IMR-90 (cell line): ENCODE data around the gene SPRR3. TPM values are rescaled to one million over a fixed set of nuclear protein-coding genes. Genes with fewer than 3 reads are reported as not detected.

Experiments used
- ATAC-seq: fragments of 200-7000 bp; cut with Tn5 transposase; 2 replicates; pipeline ENCODE4 v1.9.1; 2020; ENCODE audit warnings: low read depth, mild to moderate bottlenecking, moderate library complexity
- BruUV-seq: library from RNA; stranded (reverse); fragments of 400-500 nt; replicated peaks from 2 replicates; lab custom pipeline; 2021; lab: Mats Ljungman, UMichigan
- CTCF ChIA-PET: fragments of 300-600 bp; formaldehyde crosslinking; extraction: SDS; loops from one replicate; lab custom pipeline; 2021; ENCODE audit warnings: antibody characterized with exemption; lab: Yijun Ruan, JAX
- POLR2A ChIA-PET: fragments of 300-600 bp; sonication (Branson Sonifier 250); formaldehyde crosslinking; loops from one replicate; lab custom pipeline; 2022; ENCODE audit warnings: antibody characterized with exemption; ENCODE audit not compliant: unreplicated experiment; lab: Charles Lee
- DNase-seq: peaks from one replicate; pipeline ENCODE4 v3.0.0; 2013
- H2AFZ ChIP-seq: replicated peaks from 2 replicates; pipeline ENCODE3; 2013; ENCODE audit warnings: low read length, mild to moderate bottlenecking; ENCODE audit not compliant: poor library complexity
- H2AK5ac ChIP-seq: 2 replicates; pipeline ENCODE4 v1.6.1; 2013; ENCODE audit warnings: low read depth, low read length, inconsistent platforms
- H2AK9ac ChIP-seq: replicated peaks from 2 replicates; pipeline ENCODE3; 2013; ENCODE audit warnings: mild to moderate bottlenecking, low read depth, low read length, moderate library complexity; ENCODE audit not compliant: poor library complexity
- H2BK120ac ChIP-seq: 2 replicates; pipeline ENCODE4 v1.6.1; 2013; ENCODE audit warnings: low read depth, low read length, inconsistent platforms
- H2BK15ac ChIP-seq: 3 replicates; pipeline ENCODE4 v1.6.1; 2013; ENCODE audit warnings: low read depth, low read length, inconsistent platforms
- H2BK20ac ChIP-seq: 2 replicates; pipeline ENCODE4 v1.6.1; 2013; ENCODE audit warnings: low read depth, mild to moderate bottlenecking, inconsistent platforms, low read length, moderate library complexity
- H2BK5ac ChIP-seq: 2 replicates; pipeline ENCODE4 v1.6.1; 2013; ENCODE audit warnings: mild to moderate bottlenecking, low read depth, low read length, inconsistent platforms; ENCODE audit not compliant: poor library complexity, severe bottlenecking
- H3K14ac ChIP-seq: replicated peaks from 2 replicates; pipeline ENCODE4 v1.6.1; 2013; ENCODE audit warnings: low read depth, low read length, inconsistent platforms
- H3K18ac ChIP-seq: 2 replicates; pipeline ENCODE4 v1.6.1; 2013; ENCODE audit warnings: low read depth, low read length, control low read depth
- H3K23ac ChIP-seq: 2 replicates; pipeline ENCODE4 v1.6.1; 2013; ENCODE audit warnings: low read depth, low read length, inconsistent platforms
- H3K27ac ChIP-seq: 2 replicates; pipeline ENCODE4 v1.5.1; 2013; ENCODE audit warnings: mild to moderate bottlenecking, control low read depth, low read length; ENCODE audit not compliant: insufficient read depth
- H3K27me3 ChIP-seq: 2 replicates; pipeline ENCODE4 v1.6.1; 2013; ENCODE audit warnings: low read length; ENCODE audit not compliant: control insufficient read depth, insufficient read depth
- H3K36me3 ChIP-seq: 2 replicates; pipeline ENCODE4 v1.6.1; 2013; ENCODE audit warnings: low read length, mixed read lengths; ENCODE audit not compliant: control insufficient read depth, insufficient read depth
- H3K4ac ChIP-seq: 2 replicates; pipeline ENCODE4 v1.6.1; 2013; ENCODE audit warnings: low read depth, low read length, inconsistent platforms
- H3K4me1 ChIP-seq: 2 replicates; pipeline ENCODE4 v1.6.1; 2013; ENCODE audit warnings: low read length, mixed read lengths; ENCODE audit not compliant: control insufficient read depth, insufficient read depth
- H3K4me2 ChIP-seq: 2 replicates; pipeline ENCODE4 v1.6.1; 2013; ENCODE audit warnings: low read depth, mild to moderate bottlenecking, control low read depth, low read length, moderate library complexity
- H3K4me3 ChIP-seq: 2 replicates; pipeline ENCODE4 v1.5.1; 2013; ENCODE audit warnings: low read depth, mild to moderate bottlenecking, control low read depth, low read length, moderate library complexity; ENCODE audit not compliant: insufficient read depth
- H3K56ac ChIP-seq: 2 replicates; pipeline ENCODE4 v1.6.1; 2013; ENCODE audit warnings: low read length, inconsistent platforms; ENCODE audit not compliant: insufficient read depth; ENCODE audit errors: extremely low read depth
- H3K79me1 ChIP-seq, 2 experiments: 2 replicates each; pipeline ENCODE4 v1.6.1; 2013; ENCODE audit warnings: low read length in 2 of 2, inconsistent platforms in 1 of 2, low read depth in 1 of 2
- H3K9ac ChIP-seq: 2 replicates; pipeline ENCODE4 v1.6.1; 2013; ENCODE audit warnings: low read depth, low read length, control low read depth
- H3K9me1 ChIP-seq: 2 replicates; pipeline ENCODE4 v1.6.1; 2013; ENCODE audit warnings: low read length, inconsistent platforms; ENCODE audit not compliant: insufficient read depth
- H3K9me3 ChIP-seq: 2 replicates; pipeline ENCODE4 v1.6.1; 2013; ENCODE audit warnings: low read length; ENCODE audit not compliant: control insufficient read depth, insufficient read depth
- H4K20me1 ChIP-seq: 2 replicates; pipeline ENCODE4 v1.6.1; 2013; ENCODE audit warnings: low read length, inconsistent platforms; ENCODE audit not compliant: insufficient read depth
- H4K5ac ChIP-seq: 2 replicates; pipeline ENCODE4 v1.6.1; 2013; ENCODE audit warnings: mild to moderate bottlenecking, low read depth, low read length, control low read depth
- H4K8ac ChIP-seq, 2 experiments: 2 replicates each; pipeline ENCODE4 v1.6.1; 2013; ENCODE audit warnings: low read depth in 2 of 2, low read length in 2 of 2, control low read depth in 1 of 2, inconsistent platforms in 1 of 2
- H4K91ac ChIP-seq: 2 replicates; pipeline ENCODE4 v1.6.1; 2013; ENCODE audit warnings: low read depth, low read length, inconsistent platforms; ENCODE audit not compliant: insufficient read depth
- BHLHE40 ChIP-seq: fragments of 150-350 bp; IDR thresholded peaks from 2 replicates; pipeline ENCODE4 v1.6.1; 2016; ENCODE audit warnings: mild to moderate bottlenecking, low read depth, low read length
- FOS ChIP-seq: fragments of 150-350 bp; IDR thresholded peaks from 2 replicates; pipeline ENCODE4 v1.6.1; 2016; ENCODE audit warnings: low read depth, low read length
- MAFK ChIP-seq: IDR thresholded peaks from 2 replicates; pipeline ENCODE4 v1.6.1; 2012; ENCODE audit warnings: low read depth, low read length, improper control_type of control experiment
- MAZ ChIP-seq: IDR thresholded peaks from 2 replicates; pipeline ENCODE4 v1.6.1; 2012; ENCODE audit warnings: low read depth, mild to moderate bottlenecking, low read length, improper control_type of control experiment, moderate library complexity, borderline replicate concordance
- MXI1 ChIP-seq: IDR thresholded peaks from 2 replicates; pipeline ENCODE4 v1.6.1; 2012; ENCODE audit warnings: low read depth, mild to moderate bottlenecking, low read length, moderate library complexity, borderline replicate concordance
- NFE2L2 ChIP-seq: fragments of 150-350 bp; IDR thresholded peaks from 2 replicates; pipeline ENCODE4 v1.6.1; 2016; ENCODE audit warnings: low read depth, mild to moderate bottlenecking, low read length
- POLR2A ChIP-seq: IDR thresholded peaks from 2 replicates; pipeline ENCODE4 v1.6.1; 2012; ENCODE audit warnings: mild to moderate bottlenecking, low read depth, low read length
- RCOR1 ChIP-seq: IDR thresholded peaks from 2 replicates; pipeline ENCODE4 v1.6.1; 2012; ENCODE audit warnings: mild to moderate bottlenecking, low read length, improper control_type of control experiment; ENCODE audit not compliant: insufficient replicate concordance
- RFX5 ChIP-seq: IDR thresholded peaks from 2 replicates; pipeline ENCODE4 v1.8.0; 2012; ENCODE audit warnings: low read depth, mild to moderate bottlenecking, low read length, moderate library complexity
- SMC3 ChIP-seq: fragments of 150-350 bp; IDR thresholded peaks from 2 replicates; pipeline ENCODE4 v1.6.1; 2016; ENCODE audit warnings: low read depth, mild to moderate bottlenecking, antibody characterized with exemption, low read length, moderate library complexity
- WGBS, 2 experiments: methylation state at CpG; one replicate each; pipeline versions ENCODE4 v1.1.5 to v1.1.7; 2013; ENCODE audit warnings: missing lambda C conversion rate in 2 of 2; ENCODE audit not compliant: insufficient read length in 1 of 2; ENCODE audit errors: extremely low coverage in 2 of 2; 5-methylcytosine and 5-hydroxymethylcytosine counted together
- dilution Hi-C: fragments of 300-500 bp; cut with HindIII; formaldehyde crosslinking; loops from one replicate; pipeline ENCODE4 v1.14.3; 2018; ENCODE audit warnings: low sequenced_read_pairs; ENCODE audit not compliant: unreplicated experiment
- in situ Hi-C: fragments of 300-500 bp; cut with MboI; formaldehyde crosslinking; loops from 3 replicates; pipeline ENCODE4 v1.14.3; 2019; ENCODE audit warnings: low sequenced_read_pairs, inconsistent platforms, mixed read lengths
- intact Hi-C: fragments of 100-400 bp; cut with micrococcal nuclease; formaldehyde crosslinking; loops from 2 replicates; pipeline ENCODE4 v1.10.0; 2022
- polyA plus RNA-seq, 3 experiments: library from polyadenylated mRNA; depleted of rRNA; stranded (reverse); fragments of >200 nt; gene quantifications; 2 replicates each; pipeline ENCODE4 v1.2.3, GENCODE V29; 2012; ENCODE audit warnings: low replicate concordance in 1 of 3
- total RNA-seq: library from RNA; depleted of rRNA; stranded (reverse); fragments of >200 nt; gene quantifications from 2 replicates; pipeline ENCODE4 v1.2.3, GENCODE V29; 2012
- TF ChIP-seq, protein P1 (sequence below): fragments of 150-350 bp; IDR thresholded peaks from 2 replicates; pipeline ENCODE4 v1.6.1; 2016; ENCODE audit warnings: low read depth, mild to moderate bottlenecking, low read length, moderate library complexity, borderline replicate concordance
- TF ChIP-seq, protein P2 (sequence below): fragments of 150-350 bp; IDR thresholded peaks from 2 replicates; pipeline ENCODE4 v1.6.1; 2017; ENCODE audit warnings: mild to moderate bottlenecking, antibody characterized with exemption, low read length, low read depth

Gene SPRR3
- total and polyA plus RNA-seq, 2 of the 4 experiments (the other 2 are of a cell fraction) = not detected

DNA sequence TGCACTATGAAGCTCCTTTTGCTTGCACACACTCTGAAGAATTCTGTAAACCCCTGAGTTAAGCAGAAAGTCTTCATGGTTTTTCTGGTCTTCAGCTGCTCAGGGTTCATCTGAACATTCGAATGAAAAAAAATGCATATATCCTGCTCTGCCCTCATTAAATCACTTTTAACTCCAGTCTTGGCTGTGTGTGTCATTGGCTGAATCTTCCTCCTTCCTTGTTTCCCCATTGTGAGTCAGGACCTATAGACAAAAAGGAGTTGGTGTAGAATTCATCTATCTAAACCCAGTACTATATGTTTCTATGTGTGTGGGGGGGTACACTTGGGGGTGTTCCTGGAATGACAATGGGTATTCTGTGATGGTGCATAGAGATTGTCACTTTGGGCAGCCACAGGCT is 22.9 kb downstream of the SPRR3 start:
- Histone ChIP-seq H4K5ac (no peak overlapping the region), H3K23ac (no peak overlapping the region), H3K4ac (no peak overlapping the region), H3K4me1 (no peaks in the 10 kb centered on the region), H3K27ac (no peak overlapping the region), H3K14ac (no peak overlapping the region), H2AK9ac (no peak overlapping the region), H3K9me3 (no peaks in the 10 kb centered on the region), H3K9me1 (no peaks in the 10 kb centered on the region), H3K56ac (no peak overlapping the region), H2BK20ac (no peak overlapping the region), H2AFZ (no peak overlapping the region), H2BK120ac (no peak overlapping the region), H3K4me3 (no peak overlapping the region), H4K91ac (no peak overlapping the region), H3K79me1 (no peaks in the 10 kb centered on the region), H3K18ac (no peak overlapping the region), H2BK15ac (no peak overlapping the region), H3K27me3 (no peaks in the 10 kb centered on the region), H3K9ac (no peak overlapping the region), H4K8ac (no peak overlapping the region), H3K36me3 (no peaks in the 10 kb centered on the region), H2AK5ac (no peak overlapping the region), H2BK5ac (no peak overlapping the region), H3K4me2 (no peak overlapping the region), H4K20me1 (no peaks in the 10 kb centered on the region)
- WGBS, 2 experiments = 17% methylated on average over 1 of the region's 1 CpG; no CpG with 5 or more reads in 1 of the 2 experiments
- intact Hi-C loops = no loop called here
- DNase-seq = no peak
- ChIA-PET CTCF (no interaction called here), POLR2A (no interaction called here)
- BruUV-seq = no TSS peak
- in situ Hi-C loops = no loop called here
- ATAC-seq = no peak
- dilution Hi-C loops = no loop called here
- TF ChIP-seq, protein P1, sequence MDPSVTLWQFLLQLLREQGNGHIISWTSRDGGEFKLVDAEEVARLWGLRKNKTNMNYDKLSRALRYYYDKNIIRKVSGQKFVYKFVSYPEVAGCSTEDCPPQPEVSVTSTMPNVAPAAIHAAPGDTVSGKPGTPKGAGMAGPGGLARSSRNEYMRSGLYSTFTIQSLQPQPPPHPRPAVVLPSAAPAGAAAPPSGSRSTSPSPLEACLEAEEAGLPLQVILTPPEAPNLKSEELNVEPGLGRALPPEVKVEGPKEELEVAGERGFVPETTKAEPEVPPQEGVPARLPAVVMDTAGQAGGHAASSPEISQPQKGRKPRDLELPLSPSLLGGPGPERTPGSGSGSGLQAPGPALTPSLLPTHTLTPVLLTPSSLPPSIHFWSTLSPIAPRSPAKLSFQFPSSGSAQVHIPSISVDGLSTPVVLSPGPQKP = no peak
- TF ChIP-seq MAFK = no peak
- no peak for TF ChIP-seq POLR2A
- TF ChIP-seq FOS = no peak
- TF ChIP-seq RCOR1 = no peak
- TF ChIP-seq MAZ = no peak
- no peak for TF ChIP-seq BHLHE40
- no peak for TF ChIP-seq SMC3
- TF ChIP-seq RFX5 = no peak
- no peak for TF ChIP-seq NFE2L2
- TF ChIP-seq, protein P2, sequence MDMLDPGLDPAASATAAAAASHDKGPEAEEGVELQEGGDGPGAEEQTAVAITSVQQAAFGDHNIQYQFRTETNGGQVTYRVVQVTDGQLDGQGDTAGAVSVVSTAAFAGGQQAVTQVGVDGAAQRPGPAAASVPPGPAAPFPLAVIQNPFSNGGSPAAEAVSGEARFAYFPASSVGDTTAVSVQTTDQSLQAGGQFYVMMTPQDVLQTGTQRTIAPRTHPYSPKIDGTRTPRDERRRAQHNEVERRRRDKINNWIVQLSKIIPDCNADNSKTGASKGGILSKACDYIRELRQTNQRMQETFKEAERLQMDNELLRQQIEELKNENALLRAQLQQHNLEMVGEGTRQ = no peak
- no peak for TF ChIP-seq MXI1
